DOHH2 (cell line): ENCODE results near the gene WDFY4.

Experiments
- H3F3A ChIP-seq: fragments of 200-600 bp; sonication (generic), shearing (Covaris generic); 2 replicates; pipeline ENCODE4 v1.6.0; 2016; ENCODE audit warnings: antibody characterized with exemption, mild to moderate bottlenecking; ENCODE audit not compliant: control insufficient read depth, insufficient read depth
- H3K27ac ChIP-seq: fragments of 200-600 bp; sonication (generic); 2 replicates; pipeline ENCODE4 v1.5.1; 2014; ENCODE audit warnings: low read depth, mild to moderate bottlenecking, low read length, moderate library complexity
- H3K27me3 ChIP-seq: fragments of 200-600 bp; sonication (generic); 2 replicates; pipeline ENCODE4 v1.6.1; 2014; ENCODE audit warnings: mild to moderate bottlenecking, low read length, mixed read lengths; ENCODE audit not compliant: control insufficient read depth
- H3K36me3 ChIP-seq: fragments of 200-600 bp; sonication (generic); 2 replicates; pipeline ENCODE4 v1.6.1; 2014; ENCODE audit warnings: mild to moderate bottlenecking, low read length, moderate library complexity, mixed read lengths; ENCODE audit not compliant: control insufficient read depth
- H3K4me1 ChIP-seq: fragments of 200-600 bp; sonication (generic); 2 replicates; pipeline ENCODE4 v1.6.1; 2014; ENCODE audit warnings: mild to moderate bottlenecking, low read length, mixed read lengths; ENCODE audit not compliant: control insufficient read depth
- H3K4me2 ChIP-seq: fragments of 200-600 bp; sonication (generic); 2 replicates; pipeline ENCODE4 v1.6.0; 2014; ENCODE audit warnings: mild to moderate bottlenecking, low read length, moderate library complexity
- H3K4me3 ChIP-seq: fragments of 200-600 bp; sonication (generic); 2 replicates; pipeline ENCODE4 v1.5.1; 2014; ENCODE audit warnings: mild to moderate bottlenecking, low read length, mixed read lengths
- H3K79me2 ChIP-seq: fragments of 200-600 bp; sonication (generic); 2 replicates; pipeline ENCODE4 v1.6.1; 2014; ENCODE audit warnings: mild to moderate bottlenecking, low read length, mixed read lengths; ENCODE audit not compliant: control insufficient read depth
- H3K9me2 ChIP-seq: fragments of 200-600 bp; sonication (generic); replicated peaks from 2 replicates; pipeline ENCODE4 v1.6.1; 2014; ENCODE audit warnings: mild to moderate bottlenecking, low read length, mixed read lengths; ENCODE audit not compliant: control insufficient read depth
- H3K9me3 ChIP-seq: fragments of 200-600 bp; sonication (generic); 2 replicates; pipeline ENCODE4 v1.6.1; 2014; ENCODE audit warnings: antibody characterized with exemption, low read length, mixed read lengths; ENCODE audit not compliant: control insufficient read depth, insufficient read depth
- H4K20me1 ChIP-seq: fragments of 200-600 bp; sonication (generic); 2 replicates; pipeline ENCODE4 v1.6.0; 2014; ENCODE audit warnings: low read depth, mild to moderate bottlenecking, antibody characterized with exemption, low read length, moderate library complexity; ENCODE audit not compliant: control insufficient read depth, insufficient read depth
- CTCF ChIP-seq: fragments of 200-600 bp; sonication (generic); IDR thresholded peaks from one replicate; pipeline ENCODE4 v1.5.1; 2014; ENCODE audit warnings: antibody characterized with exemption, mild to moderate bottlenecking, low read depth, low read length; ENCODE audit not compliant: poor library complexity, severe bottlenecking
- EZH2phosphoT487 ChIP-seq: fragments of 200-600 bp; sonication (generic); IDR thresholded peaks from 2 replicates; pipeline ENCODE4 v1.6.1; 2017; ENCODE audit warnings: borderline replicate concordance, mild to moderate bottlenecking, antibody characterized with exemption, low read length, moderate library complexity, mixed read lengths

Gene WDFY4

GRCh38 chr10:48765039-48765438 lies 80.4 kb downstream of the WDFY4 start:
- Histone ChIP-seq H4K20me1 (no peaks in the 10 kb centered on the region), H3K4me1 (no peaks in the 10 kb centered on the region), H3K27me3 (no peaks in the 10 kb centered on the region), H3K27ac (no peak overlapping the region), H3K9me2 (no peaks in the 10 kb centered on the region), H3F3A (no peaks in the 10 kb centered on the region), H3K4me2 (no peak overlapping the region), H3K9me3 (no peaks in the 10 kb centered on the region), H3K36me3 (peaks cover 81% of the 10 kb centered on the region), H3K79me2 (no peaks in the 10 kb centered on the region), H3K4me3 (no peak overlapping the region)
- TF ChIP-seq CTCF: peak; percentile 25
- no peak for TF ChIP-seq EZH2phosphoT487

GRCh38 chr10:48765527-48765926 lies 80.9 kb downstream of the WDFY4 start:
- no peaks in the 10 kb centered on the region for H3K4me1 ChIP-seq
- no peaks in the 10 kb centered on the region for H3K9me2 ChIP-seq
- no peaks in the 10 kb centered on the region for H3K79me2 ChIP-seq
- H3K4me3 ChIP-seq: no peak overlapping the region
- no peak overlapping the region for H3K4me2 ChIP-seq
- TF ChIP-seq CTCF (no peak), EZH2phosphoT487 (no peak)
- H3K36me3 ChIP-seq: peaks cover 76% of the 10 kb centered on the region
- no peak overlapping the region for H3K27ac ChIP-seq
- no peaks in the 10 kb centered on the region for H4K20me1 ChIP-seq
- no peaks in the 10 kb centered on the region for H3K27me3 ChIP-seq
- H3K9me3 ChIP-seq: no peaks in the 10 kb centered on the region
- no peaks in the 10 kb centered on the region for H3F3A ChIP-seq

- no peaks in the 10 kb centered on the region for H3K4me1 ChIP-seq
- no peak overlapping the region for H3K4me2 ChIP-seq
- no peaks in the 10 kb centered on the region for H3F3A ChIP-seq
- no peaks in the 10 kb centered on the region for H4K20me1 ChIP-seq
- no peak overlapping the region for H3K4me3 ChIP-seq
- TF ChIP-seq EZH2phosphoT487: no peak
- no peak for TF ChIP-seq CTCF
- no peaks in the 10 kb centered on the region for H3K79me2 ChIP-seq
- no peak overlapping the region for H3K27ac ChIP-seq
- peaks cover 72% of the 10 kb centered on the region for H3K36me3 ChIP-seq
- no peaks in the 10 kb centered on the region for H3K27me3 ChIP-seq
- H3K9me2 ChIP-seq: no peaks in the 10 kb centered on the region
- H3K9me3 ChIP-seq: no peaks in the 10 kb centered on the region
Observed at GRCh38 chr10:48767373-48768143, 82.9 kb downstream of the WDFY4 start.
